ENCODE results near the gene ARL5C. TPM values are rescaled to one million over a fixed set of nuclear protein-coding genes. Genes with fewer than 3 reads are reported as not detected.
"Not testable (repeated sequence)": the region's sequence is repeated elsewhere in the genome, so short reads cannot be mapped to it uniquely, and the experiment has no call there.

ARL5C gene
- polyA plus RNA-seq, 5 donors: 0.27 to 0.66 (median 0.48) TPM

DNA sequence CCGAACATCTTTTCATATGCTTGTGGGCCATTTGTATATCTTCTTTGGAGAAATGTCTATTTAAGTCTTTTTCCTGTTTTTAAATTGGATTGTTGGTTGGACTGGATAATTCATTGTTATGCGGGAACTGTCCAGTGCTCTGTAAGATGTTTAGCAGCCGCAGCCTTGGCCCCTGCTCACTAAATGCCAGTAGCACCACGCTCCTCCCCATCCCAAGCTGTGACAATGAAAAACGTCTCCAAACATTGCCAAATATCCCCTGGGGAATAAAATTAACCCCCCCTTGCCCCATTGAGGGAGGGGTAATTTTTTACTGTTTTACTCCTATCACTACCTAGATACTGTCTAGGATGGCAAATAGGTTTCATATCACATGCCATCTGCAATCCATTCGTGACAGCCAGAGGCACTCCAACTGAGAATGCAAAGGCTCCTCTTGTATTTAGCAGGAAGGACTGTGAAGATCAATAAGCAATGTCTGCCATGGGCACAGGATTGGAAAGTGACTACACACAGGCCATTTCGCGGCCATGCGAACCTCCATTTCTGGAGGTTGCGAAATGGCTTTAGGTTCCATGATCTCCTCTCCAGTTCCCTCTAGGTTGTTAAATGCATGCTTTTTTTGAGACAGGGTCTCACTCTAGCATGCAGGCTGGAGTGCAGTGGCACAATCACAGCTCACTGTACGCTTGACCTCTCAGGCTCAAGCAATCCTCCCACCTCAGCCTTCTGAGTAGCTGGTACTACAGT, 23.9 kb downstream of the ARL5C start:
- no peak for DNase-seq

DNA sequence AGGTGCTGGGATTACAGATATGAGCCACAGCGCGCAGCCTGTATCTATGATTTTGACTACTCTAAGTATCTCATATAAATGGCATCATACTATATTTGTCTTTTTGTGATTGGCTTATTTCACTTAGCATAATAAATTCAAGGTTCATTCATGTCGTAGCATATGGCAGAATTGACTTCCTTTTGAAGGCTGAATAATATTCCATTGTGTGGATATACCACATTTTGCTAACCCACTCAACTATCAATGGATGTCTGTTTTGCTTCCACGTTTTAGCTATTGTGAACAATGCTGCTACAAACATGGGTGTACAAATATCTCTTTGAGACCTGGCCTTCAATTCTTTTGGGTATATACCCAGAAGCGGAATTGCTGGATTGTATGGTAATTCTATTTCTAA, 24.7 kb downstream of the ARL5C start:
- no peak for DNase-seq

DNA sequence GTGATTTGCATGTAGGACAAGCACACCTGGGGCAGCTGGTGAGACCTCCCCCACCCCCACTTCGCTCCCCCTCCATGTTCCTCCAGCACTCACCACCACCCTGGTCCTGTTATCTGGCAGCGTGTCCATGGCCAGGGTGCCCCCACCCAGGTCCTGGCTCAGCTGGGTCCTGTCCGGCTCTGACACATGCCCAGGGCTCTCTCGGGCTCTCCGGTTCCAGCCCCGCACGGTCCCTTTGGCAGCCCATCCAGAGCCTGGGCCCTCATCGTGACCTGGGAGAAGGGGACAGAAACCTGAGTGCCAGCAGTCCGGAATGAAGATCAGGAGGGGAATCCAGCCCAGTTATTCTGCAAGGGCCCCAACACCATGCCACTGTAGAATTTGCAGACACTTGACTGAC, 26.4 kb downstream of the ARL5C start:
- no peak for DNase-seq

DNA sequence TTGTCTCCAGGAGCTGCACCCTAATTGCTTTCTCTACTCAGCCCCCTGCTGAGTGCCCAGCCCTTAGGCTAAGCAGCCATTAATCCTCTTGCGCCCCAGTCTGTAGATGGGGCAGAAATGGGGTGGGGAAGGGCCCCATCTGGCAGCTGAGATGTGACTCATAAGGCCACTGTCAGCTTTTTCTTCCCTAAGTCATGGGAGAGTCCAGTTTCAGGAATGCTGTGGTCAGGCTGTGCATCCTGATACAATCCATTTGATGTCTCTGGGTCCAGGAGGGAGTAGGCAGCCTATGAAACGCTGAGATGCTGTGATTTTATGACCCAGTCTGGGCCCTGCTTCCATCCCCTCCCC, 26.8 kb downstream of the ARL5C start:
- no peak for DNase-seq

DNA sequence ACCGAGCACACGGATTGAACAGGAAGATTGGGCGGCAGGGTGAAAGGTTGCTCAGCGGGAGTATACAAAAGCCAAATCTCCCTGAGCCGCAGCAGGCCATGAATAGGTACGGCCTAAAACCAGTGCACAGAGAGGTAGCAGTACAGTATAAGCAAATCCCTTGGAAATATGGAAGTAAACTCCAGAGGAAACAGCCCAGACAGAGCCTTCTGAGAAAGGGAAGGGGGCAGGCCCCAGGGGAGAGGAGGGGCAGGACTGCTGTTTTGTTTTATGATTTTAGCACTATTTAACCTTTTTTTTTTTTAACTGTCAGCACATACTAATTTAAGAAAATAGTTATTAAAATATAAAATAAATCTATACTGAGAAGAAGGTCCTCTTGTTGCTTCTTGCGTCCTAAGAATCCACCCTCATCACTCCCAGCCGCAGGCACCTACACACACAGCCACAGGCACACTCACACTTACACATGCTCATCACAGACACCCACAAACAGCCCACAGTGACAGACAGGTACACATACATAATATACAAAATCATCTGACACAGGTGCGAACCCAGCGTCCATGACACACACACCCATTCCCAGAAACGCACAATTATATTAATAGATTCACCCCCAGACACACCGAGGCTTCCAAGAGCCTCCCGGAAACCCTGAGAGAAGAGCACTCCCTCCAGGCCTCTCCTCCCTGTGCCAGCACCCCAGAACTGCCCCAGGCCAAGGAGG, 27.4 kb downstream of the ARL5C start:
- DNase-seq: no peak

DNA sequence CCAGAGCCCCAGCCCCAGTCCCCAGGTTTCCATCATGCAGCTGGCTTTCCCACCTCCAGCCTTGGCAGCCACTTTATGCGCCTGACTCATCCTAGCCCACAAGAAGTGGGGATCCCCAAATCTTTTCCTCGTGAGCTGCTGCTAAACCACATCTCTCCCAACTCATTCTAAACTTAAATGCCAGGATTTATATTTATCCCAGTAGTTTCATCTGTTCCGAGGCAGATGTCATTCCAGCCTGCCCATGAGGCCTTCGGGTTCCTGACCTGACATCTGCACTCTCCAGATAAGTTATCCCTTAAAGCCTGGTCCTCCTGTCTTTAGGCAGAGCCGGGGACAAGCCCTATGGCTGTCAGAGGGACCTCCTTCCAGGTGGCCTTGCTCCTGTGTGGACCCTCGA, 31.1 kb downstream of the ARL5C start:
- no peak for DNase-seq

DNA sequence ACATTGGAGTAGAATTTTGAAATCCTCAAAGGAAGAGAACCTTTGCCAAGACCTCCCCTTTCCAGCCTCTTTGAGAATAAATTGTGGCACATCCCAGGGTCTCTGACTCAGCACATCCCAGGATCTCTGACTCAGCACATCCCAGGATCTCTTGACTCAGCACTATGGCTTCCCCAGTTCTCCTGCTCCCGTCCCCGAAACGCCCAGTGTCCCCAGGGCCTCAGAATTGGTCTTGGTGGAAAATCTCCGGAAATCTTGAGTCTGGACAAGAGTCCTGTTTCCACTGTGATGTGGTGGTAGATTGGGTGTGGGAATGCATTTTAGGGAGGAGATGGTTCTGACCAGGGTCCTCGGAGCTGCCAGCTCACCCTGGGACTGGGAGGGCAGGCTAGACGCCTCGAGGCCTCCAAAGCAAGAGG, 33.8 kb downstream of the ARL5C start:
- DNase-seq: no peak

DNA sequence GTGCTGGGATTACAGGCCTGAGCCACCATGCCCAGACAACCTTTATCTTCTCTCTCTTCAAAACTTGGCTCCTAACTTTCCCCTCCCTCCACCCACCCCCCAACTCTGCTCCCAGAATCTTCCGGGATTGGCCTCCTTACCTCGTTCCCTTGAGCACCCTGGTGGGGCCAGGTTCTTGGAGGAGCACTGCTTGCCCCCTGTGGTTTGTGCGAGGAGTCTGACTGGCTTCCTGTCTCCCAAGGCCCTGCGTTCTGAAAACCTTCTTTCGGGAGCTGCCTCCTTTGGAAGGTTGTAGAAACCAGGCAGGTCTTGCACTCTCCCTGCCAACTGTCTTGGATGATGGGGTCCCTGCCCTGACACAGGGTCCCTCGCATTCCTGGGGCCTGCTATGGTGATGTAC, 34.3 kb downstream of the ARL5C start:
- no peak for DNase-seq

DNA sequence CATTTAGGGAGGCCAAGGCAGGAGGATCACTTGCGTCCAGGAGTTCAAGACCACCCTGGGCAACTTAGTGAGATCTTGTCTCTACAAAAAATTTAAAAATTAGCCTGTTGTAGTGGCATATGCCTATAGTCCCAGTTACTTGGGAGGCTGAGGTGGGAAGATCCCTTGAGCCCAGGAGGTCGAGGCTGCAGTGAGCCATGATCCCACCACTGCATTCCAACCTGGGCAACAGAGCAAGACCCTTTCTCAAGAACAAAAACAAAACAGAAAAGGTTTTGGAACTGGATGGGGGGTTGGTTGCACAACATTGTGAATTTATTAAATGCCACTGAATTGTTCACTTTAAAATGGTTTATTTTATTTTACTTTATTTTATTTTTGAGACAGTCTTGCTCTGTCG, 35.8 kb downstream of the ARL5C start:
- DNase-seq: no peak

DNA sequence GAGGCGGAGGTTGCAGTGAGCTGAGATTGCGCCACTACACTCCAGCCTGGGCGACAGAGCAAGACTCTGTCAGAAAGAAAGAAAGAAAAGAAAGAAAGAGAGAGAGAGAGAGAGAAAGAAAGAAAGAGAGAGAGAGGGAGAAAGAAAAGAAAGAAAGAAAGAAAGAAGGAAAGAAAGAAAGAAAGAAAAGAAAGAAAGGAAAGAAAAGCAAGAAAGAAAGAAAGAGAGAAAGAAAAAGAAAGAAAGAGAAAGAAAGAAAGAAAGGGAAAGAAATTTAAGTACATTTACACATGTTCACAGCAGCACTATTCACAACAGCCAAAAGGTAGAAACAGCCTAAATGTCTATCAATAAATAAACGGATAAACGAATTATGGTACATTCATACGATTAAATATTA, 36.4 kb downstream of the ARL5C start:
- DNase-seq: not testable (repeated sequence)

DNA sequence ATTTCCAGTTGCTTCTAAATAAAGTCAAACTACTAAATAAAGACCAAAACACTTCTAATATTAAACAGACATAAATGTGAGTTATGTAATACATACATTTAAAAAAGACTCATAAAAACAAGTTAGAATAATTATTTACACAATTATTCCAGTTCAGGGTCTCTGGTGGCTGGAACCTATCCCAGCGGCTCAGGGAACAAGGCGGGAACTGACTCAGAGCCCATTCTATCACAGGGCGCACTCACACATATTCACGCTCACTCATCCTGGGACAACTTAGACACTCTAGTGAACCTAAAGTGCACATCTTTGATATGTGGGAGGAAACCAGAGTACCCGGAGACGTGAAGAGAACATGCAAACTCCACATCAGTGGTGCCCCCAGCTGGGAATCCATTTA, 39.5 kb downstream of the ARL5C start:
- peak; percentile 38 to 51 for DNase-seq

DNA sequence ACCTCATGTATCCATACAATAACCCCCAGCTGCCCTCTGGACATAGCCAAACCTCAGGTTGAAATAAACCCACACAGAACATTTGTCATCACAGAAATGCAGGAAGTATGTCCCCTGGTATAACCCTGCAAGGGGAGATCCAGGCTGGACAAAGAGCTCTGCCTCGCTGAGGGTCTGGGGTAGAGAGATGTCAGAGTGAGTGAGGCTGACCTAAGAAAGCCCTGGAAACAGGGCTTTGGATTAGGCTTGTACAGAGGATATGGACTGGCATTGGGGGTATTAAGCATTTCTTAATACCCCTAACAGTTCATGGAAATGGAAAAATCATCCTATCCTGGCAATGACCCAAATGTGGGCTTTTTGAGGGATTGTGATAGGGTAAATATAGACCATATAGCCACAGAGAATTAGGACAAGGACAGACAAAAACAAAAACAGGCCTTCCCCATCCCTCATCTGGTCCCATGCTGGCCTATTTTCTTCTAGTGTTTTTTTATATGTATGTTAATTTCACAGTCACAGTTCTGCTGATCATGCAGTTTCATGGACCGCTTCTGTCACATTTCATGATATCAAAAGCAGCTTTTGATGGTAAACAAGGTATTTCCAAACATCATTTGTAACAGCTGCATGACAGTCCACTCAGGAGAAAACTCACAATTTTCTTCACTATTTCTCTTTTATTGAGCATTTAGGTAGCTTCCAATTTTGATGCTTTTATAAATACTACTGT, 40.7 kb downstream of the ARL5C start:
- no peak for DNase-seq

DNA sequence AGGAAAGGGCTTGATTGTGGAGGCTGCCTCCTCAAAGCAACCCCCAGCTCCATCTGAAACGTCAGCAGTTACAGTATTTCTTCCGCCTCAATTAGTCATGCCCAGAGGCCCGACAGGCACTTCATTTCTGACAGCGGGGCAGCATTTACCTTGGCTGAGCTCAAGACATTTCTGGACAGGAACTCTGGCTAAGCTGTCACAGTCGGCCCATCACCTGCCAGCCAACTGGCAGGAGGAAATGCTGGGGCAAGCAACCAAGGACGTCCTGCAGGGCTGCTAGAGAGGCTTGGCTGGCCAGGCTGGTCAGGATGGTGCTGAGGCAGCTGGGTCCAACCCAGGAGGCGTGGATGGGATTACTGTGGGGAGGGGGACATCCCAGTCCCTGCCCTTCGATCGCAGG, 42.3 kb downstream of the ARL5C start:
- no peak for DNase-seq

DNA sequence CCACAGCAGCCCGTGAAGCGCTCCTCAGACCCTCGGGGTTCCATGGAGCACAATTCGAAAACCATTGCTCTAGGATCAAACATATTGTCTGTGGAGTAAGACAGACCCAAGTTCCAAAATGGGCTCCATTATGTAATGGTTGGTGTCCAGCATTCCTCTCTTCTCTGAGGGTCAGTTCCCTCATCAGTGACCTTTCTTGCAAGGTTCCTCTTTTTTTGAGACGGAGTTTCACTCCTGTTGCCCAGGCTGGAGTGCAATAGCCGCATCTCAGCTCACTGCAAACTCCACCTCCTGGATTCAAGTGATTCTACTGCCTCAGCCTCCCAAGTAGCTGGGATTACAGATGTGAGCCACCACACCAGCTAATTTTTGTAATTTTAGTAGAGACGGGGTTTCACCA, 43.0 kb downstream of the ARL5C start:
- DNase-seq: no peak

DNA sequence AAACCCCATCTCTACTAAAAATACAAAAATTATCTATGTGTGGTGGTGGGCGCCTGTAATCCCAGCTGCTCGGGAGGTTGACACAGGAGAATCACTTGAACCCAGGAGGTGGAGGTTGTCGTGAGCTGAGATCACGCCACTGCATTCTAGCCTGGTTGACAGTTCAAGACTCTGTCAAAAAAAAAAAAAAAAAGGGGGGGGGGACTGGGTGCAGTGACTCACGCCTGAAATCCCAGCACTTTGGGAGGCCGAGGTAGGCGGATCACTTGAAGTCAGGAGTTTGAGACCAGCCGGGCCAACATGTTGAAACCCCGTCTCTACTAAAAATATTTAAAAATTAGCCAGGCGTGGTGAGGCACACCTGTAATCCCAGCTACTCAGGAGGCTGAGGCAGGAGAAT, 44.0 kb downstream of the ARL5C start:
- not testable (repeated sequence) for DNase-seq

DNA sequence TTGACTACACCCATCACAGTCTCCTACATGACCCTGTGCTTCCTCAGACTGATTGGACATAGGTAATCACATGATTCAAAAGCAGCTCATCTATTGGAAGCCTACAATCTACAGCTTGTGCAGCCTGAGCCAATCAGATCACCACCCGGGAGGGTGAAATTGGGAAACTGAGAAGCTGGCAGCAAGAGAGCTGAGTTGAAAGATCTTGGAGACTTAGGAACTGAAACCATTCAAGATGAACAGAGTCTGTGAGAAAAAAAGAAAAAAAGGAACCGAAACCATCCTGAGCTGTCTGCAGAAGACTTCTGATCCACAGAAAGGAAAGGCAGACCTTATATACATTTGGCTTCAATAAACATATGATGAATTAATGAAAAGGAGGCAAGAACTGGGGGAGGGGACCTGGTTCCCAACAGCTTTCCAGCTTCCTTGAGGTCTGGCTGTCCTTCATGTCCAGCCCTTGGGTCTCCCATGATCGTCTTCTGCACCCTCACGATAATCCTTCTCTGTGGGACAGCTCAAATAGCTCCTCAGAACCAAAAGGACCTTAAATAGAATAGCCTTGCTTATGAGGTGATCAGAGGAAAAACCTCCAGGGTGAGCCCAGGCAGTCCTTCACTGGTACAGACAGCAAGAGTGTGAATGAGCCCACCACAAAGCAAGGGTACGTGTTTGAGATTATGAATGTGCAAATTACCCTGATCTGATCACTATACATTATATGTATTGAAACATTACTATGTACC, 47.1 kb downstream of the ARL5C start:
- DNase-seq: no peak

DNA sequence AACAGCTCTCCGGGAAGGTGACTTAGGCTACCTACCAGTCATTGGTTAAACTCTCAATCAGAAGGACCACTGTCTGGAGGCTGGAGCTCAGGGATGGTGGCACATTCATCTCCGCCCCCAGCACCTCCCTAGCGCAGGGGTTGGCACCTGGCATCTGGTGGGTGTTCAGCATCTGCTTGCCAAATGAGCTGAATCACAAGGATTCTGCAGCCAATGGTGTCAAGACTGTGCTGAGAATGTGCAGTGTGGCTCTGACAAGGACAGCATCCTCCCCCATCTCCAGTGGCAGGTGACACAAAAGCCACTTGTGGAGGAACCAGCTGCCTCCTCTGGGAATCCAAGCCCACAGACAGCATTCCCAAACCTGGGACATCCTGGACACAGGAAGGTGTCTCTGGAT, 49.7 kb downstream of the ARL5C start:
- DNase-seq: no peak

DNA sequence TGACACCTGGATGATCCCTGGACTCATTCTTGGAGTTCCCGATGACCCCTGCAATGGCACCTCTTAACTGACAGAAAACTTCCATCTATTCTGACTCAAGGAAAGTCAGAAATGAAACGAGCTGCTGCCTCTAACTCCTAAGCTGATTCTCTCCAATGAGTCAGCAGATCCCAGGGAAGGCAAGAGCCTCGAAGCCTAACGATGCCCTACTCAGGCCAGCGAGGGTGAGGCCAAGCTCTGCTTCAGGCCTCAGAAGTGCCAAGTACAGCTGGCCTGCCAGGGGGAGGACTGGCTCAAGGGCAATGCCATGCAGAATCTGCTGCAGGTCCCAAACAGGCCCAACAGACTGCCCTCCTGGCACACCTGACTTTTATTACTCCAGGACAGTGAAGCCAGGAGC, 50.8 kb downstream of the ARL5C start:
- DNase-seq: no peak

DNA sequence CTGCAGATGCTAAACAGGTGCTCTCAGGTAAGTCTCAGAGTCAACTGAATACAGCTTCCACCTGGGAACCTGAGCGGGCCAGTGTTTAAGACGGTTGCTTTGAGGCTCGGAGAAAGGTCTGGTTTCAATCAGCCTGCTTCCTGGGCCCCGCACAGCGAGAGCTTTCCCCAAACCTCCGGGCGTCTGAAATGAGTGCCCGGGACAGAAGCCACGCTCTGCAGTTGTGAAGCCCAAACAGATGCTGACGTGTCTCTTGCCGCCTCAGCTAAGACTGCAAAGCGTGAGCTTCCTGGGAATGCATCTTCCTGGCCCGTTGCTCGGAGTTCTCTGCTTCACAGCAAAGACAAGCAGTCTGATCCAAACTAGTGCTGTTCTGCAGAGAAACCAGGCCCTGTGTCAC, 51.2 kb downstream of the ARL5C start:
- no peak for DNase-seq

DNA sequence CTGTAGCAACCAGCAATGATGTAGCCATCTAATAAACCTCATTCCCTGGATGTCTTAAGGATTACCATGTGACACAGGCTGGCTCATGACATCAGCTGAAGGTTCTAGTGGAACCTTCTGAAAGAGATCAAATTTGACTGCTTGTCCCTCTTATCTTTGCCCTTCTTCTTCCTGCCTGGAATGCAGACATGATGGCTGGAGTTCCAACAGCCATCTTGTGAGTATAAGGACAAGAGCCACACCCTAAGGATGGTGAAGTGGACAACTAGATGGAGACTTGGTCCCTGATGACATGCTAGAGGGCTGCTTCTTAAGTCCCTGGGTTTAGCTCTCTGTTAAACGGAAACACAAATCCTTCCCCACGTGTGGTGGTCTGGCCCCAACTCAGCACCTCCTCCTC, 52.1 kb downstream of the ARL5C start:
- DNase-seq: no peak

DNA sequence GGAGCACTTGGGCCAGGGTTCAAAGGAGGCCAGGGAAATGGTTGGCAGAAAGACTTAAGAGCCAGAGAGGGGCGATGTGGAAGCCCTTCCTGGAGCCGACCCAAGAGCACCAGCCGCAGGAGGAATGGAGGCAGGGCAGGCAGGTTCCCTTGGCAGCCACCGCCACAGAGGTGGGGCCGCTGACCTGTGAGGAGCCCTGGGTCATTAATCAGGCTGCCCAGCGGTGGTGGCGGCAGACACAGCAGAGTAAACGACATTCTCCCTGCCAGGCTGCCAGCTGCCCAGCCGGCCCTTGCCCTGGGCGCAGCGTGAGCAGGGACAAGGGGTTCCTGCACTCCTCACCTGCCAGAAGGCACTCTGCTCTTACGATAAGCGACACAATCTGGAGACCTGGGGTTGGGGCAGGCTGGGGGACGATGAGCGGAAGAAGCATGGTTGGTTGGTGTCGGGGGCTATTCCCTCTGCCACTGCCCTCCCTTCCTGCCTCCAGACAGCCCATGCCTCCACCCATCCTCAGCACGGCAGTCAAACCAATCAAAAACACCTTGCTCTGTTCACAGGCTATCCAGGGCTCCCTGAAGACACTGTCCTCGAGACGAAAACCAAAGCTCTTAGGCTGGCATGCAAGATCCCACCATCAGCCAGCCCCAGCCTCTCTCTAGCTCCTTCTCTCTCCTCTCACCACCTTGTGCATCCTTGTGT, 55.4 kb downstream of the ARL5C start:
- no peak for DNase-seq

Measured in right lung (tissue), 5 donors.